Testis (tissue), 3 donors: ENCODE measurements around the gene DCLRE1B. TPM values are rescaled to one million over a fixed set of nuclear protein-coding genes. Genes with fewer than 3 reads are reported as not detected.

ENCODE experiments used
- DNase-seq: peaks from one replicate; pipeline ENCODE4 v3.0.0-alpha.2; 2019
- H3K27ac ChIP-seq, 2 donors: fragments of 200-600 bp; sonication (generic); one replicate each; pipeline ENCODE4 v1.5.1; 2019
- H3K27me3 ChIP-seq: fragments of 200-600 bp; sonication (generic); one replicate; pipeline ENCODE4 v1.5.1; 2019
- H3K36me3 ChIP-seq: fragments of 200-600 bp; sonication (generic); one replicate; pipeline ENCODE4 v1.5.1; 2017; ENCODE audit warnings: low read depth; ENCODE audit errors: missing control alignments
- H3K4me1 ChIP-seq: fragments of 200-600 bp; sonication (generic); one replicate; pipeline ENCODE4 v1.5.1; 2019
- H3K4me3 ChIP-seq, 2 donors: fragments of 200-600 bp; sonication (generic); one replicate each; pipeline ENCODE4 v1.5.1; 2017 to 2019
- H3K9me3 ChIP-seq: fragments of 200-600 bp; sonication (generic); one replicate; pipeline ENCODE4 v1.5.1; 2017
- CTCF ChIP-seq, 3 experiments: fragments of 450-650 bp in 2 of 3; fragments of 200-600 bp in 1 of 3; sonication (generic) in 1 of 3; IDR thresholded peaks; one replicate each; pipeline ENCODE4 v1.5.1; 2016 to 2019; ENCODE audit warnings: antibody characterized with exemption in 3 of 3, mild to moderate bottlenecking in 2 of 3, moderate library complexity in 1 of 3
- POLR2A ChIP-seq: fragments of 450-650 bp; IDR thresholded peaks from one replicate; pipeline ENCODE4 v1.6.1; 2017; ENCODE audit warnings: antibody characterized with exemption, mild to moderate bottlenecking, moderate library complexity
- WGBS, 2 donors: methylation state at CpG; one replicate each; pipeline ENCODE4 v1.1.5; 2018; 5-methylcytosine and 5-hydroxymethylcytosine counted together
- intact Hi-C: fragments of 100-400 bp; cut with DNase I; formaldehyde crosslinking; loops from one replicate; pipeline ENCODE4 v1.15.1; 2023; ENCODE audit warnings: low total_unique reads
- polyA plus RNA-seq: library from polyadenylated mRNA; stranded (reverse); fragments of 350-450 nt; fragmentation: Illumina TruSeq; extraction: RNeasy Lipid Tissue Mini Kit (QIAGEN cat#74804); gene quantifications from one replicate; pipeline ENCODE4 v1.2.3, GENCODE V29; 2014; ENCODE audit warnings: low read depth, low replicate concordance; ENCODE audit not compliant: insufficient read depth
- total RNA-seq, 2 donors: library from RNA; depleted of rRNA; stranded (reverse); fragments of >200 nt; gene quantifications; one replicate each; pipeline ENCODE4 v1.2.3, GENCODE V29; 2016

Gene DCLRE1B
- total and polyA plus RNA-seq, 3 donors from 2014 or later = 6.7 to 8.3 (median 7.7) TPM

- H3K36me3 ChIP-seq = no peaks in the 10 kb centered on the region
- no peaks in the 10 kb centered on the region for H3K9me3 ChIP-seq
- no peak for DNase-seq
- H3K4me1 ChIP-seq = no peaks in the 10 kb centered on the region
- no peaks in the 10 kb centered on the region for H3K27me3 ChIP-seq
- no peak overlapping the region for H3K27ac ChIP-seq
- 86 to 95% methylated on average over 4 of the region's 4 CpGs for WGBS, 2 donors
- intact Hi-C loops = no loop called here
- no peak for TF ChIP-seq CTCF (IDR thresholded peaks at IDR 0.05)
- TF ChIP-seq POLR2A = no peak
- H3K4me3 ChIP-seq = no peak overlapping the region
Measured at GRCh38 chr1:113868387-113869083, 36.6 kb upstream of the DCLRE1B start.

- DNase-seq = no peak
- Histone ChIP-seq H3K36me3 (no peaks in the 10 kb centered on the region), H3K4me3 (no peak overlapping the region), H3K4me1 (no peaks in the 10 kb centered on the region), H3K27me3 (no peaks in the 10 kb centered on the region), H3K27ac (no peak overlapping the region), H3K9me3 (no peaks in the 10 kb centered on the region)
- TF ChIP-seq POLR2A = no peak
- no peak for TF ChIP-seq CTCF (IDR thresholded peaks at IDR 0.05)
- intact Hi-C loops = no loop called here
- 80 to 95% methylated on average over 3 of the region's 3 CpGs for WGBS, 2 donors
Measured at GRCh38 chr1:113870778-113871177, 34.3 kb upstream of the DCLRE1B start.

- Histone ChIP-seq H3K27me3 (no peaks in the 10 kb centered on the region), H3K9me3 (no peaks in the 10 kb centered on the region), H3K27ac (no peak within 1 kb of the TSS), H3K36me3 (no peaks in the 10 kb centered on the region), H3K4me1 (no peaks in the 10 kb centered on the region), H3K4me3 (no peak within 1 kb of the TSS)
- no peak for TF ChIP-seq CTCF (IDR thresholded peaks at IDR 0.05)
- no peak for TF ChIP-seq POLR2A
- intact Hi-C loops = no loop called here
- 84 to 92% methylated on average over 4 of the region's 4 CpGs for WGBS, 2 donors
- DNase-seq = peak; percentile 51
Measured at GRCh38 chr1:113871597-113872113, 33.5 kb upstream of the DCLRE1B start, which contains the start of gene PTPN22. Gene PTPN22 (minus strand): TSS chr1:113871712.

GRCh38 chr1:113872219-113872935 lies 32.7 kb upstream of the DCLRE1B start:
- Histone ChIP-seq H3K4me3 (no peak overlapping the region), H3K9me3 (no peaks in the 10 kb centered on the region), H3K4me1 (no peaks in the 10 kb centered on the region), H3K27ac (no peak overlapping the region), H3K36me3 (no peaks in the 10 kb centered on the region), H3K27me3 (no peaks in the 10 kb centered on the region)
- no peak for DNase-seq
- intact Hi-C loops = no loop called here
- TF ChIP-seq CTCF (IDR thresholded peaks at IDR 0.05) (no peak), POLR2A (no peak)
